HEK293T (cell line): Measurements from ENCODE around the gene USP3.

Experiments
- CTCF ChIA-PET: fragments of 350-600 bp; formaldehyde crosslinking; extraction: SDS; loops from one replicate; lab custom pipeline; 2021; ENCODE audit warnings: antibody characterized with exemption, inconsistent platforms; lab: Yijun Ruan, JAX
- POLR2A ChIA-PET: fragments of 350-600 bp; formaldehyde crosslinking; extraction: SDS; loops from one replicate; lab custom pipeline; 2020; ENCODE audit warnings: antibody characterized with exemption, inconsistent platforms; lab: Yijun Ruan, JAX
- DNase-seq: peaks from one replicate; pipeline ENCODE4 v3.0.0; 2012; ENCODE audit warnings: mixed read lengths; ENCODE audit errors: extremely low spot score
- ARNT ChIP-seq: fragments of 450-650 bp; IDR thresholded peaks from 2 replicates; pipeline ENCODE4 v1.6.1; 2017; ENCODE audit warnings: mild to moderate bottlenecking
- BHLHE40 ChIP-seq: fragments of 450-650 bp; IDR thresholded peaks from 2 replicates; pipeline ENCODE4 v1.6.1; 2016; ENCODE audit warnings: mild to moderate bottlenecking, moderate library complexity, borderline replicate concordance
- CTBP1 ChIP-seq: fragments of 450-650 bp; IDR thresholded peaks from 2 replicates; pipeline ENCODE4 v1.6.1; 2016; ENCODE audit warnings: borderline replicate concordance
- ELF4 ChIP-seq: fragments of 450-650 bp; IDR thresholded peaks from 2 replicates; pipeline ENCODE4 v1.6.1; 2017; ENCODE audit warnings: antibody characterized with exemption
- FOXA1 ChIP-seq: fragments of 450-650 bp; IDR thresholded peaks from 2 replicates; pipeline ENCODE4 v1.6.1; 2016; ENCODE audit warnings: mild to moderate bottlenecking
- FOXK2 ChIP-seq: fragments of 450-650 bp; IDR thresholded peaks from 2 replicates; pipeline ENCODE4 v1.6.1; 2016; ENCODE audit warnings: mild to moderate bottlenecking
- FOXM1 ChIP-seq: fragments of 450-650 bp; IDR thresholded peaks from 2 replicates; pipeline ENCODE4 v1.6.1; 2017; ENCODE audit warnings: mild to moderate bottlenecking, borderline replicate concordance
- HDGF ChIP-seq: fragments of 450-650 bp; IDR thresholded peaks from 2 replicates; pipeline ENCODE4 v1.6.1; 2017; ENCODE audit warnings: antibody characterized with exemption, borderline replicate concordance
- L3MBTL2 ChIP-seq: fragments of 450-650 bp; conservative IDR thresholded peaks from 2 replicates; pipeline ENCODE4 v1.6.1; 2016; ENCODE audit warnings: mild to moderate bottlenecking
- LEF1 ChIP-seq: fragments of 450-650 bp; IDR thresholded peaks from 2 replicates; pipeline ENCODE4 v1.6.1; 2017; ENCODE audit warnings: mild to moderate bottlenecking, borderline replicate concordance
- NFRKB ChIP-seq: fragments of 450-650 bp; IDR thresholded peaks from 2 replicates; pipeline ENCODE4 v1.6.1; 2016; ENCODE audit warnings: mild to moderate bottlenecking, moderate library complexity
- SP1 ChIP-seq: fragments of 450-650 bp; IDR thresholded peaks from 2 replicates; pipeline ENCODE4 v1.6.1; 2017
- SUZ12 ChIP-seq: fragments of 450-650 bp; IDR thresholded peaks from 2 replicates; pipeline ENCODE4 v1.6.1; 2016; ENCODE audit warnings: mild to moderate bottlenecking
- TARDBP ChIP-seq: fragments of 450-650 bp; IDR thresholded peaks from 2 replicates; pipeline ENCODE4 v1.6.1; 2016
- ZNF384 ChIP-seq: fragments of 450-650 bp; IDR thresholded peaks from 2 replicates; pipeline ENCODE4 v1.6.1; 2016
- TF ChIP-seq, protein P1 (sequence below): fragments of 450-650 bp; IDR thresholded peaks from 2 replicates; pipeline ENCODE4 v1.6.1; 2016

The USP3 gene

DNA sequence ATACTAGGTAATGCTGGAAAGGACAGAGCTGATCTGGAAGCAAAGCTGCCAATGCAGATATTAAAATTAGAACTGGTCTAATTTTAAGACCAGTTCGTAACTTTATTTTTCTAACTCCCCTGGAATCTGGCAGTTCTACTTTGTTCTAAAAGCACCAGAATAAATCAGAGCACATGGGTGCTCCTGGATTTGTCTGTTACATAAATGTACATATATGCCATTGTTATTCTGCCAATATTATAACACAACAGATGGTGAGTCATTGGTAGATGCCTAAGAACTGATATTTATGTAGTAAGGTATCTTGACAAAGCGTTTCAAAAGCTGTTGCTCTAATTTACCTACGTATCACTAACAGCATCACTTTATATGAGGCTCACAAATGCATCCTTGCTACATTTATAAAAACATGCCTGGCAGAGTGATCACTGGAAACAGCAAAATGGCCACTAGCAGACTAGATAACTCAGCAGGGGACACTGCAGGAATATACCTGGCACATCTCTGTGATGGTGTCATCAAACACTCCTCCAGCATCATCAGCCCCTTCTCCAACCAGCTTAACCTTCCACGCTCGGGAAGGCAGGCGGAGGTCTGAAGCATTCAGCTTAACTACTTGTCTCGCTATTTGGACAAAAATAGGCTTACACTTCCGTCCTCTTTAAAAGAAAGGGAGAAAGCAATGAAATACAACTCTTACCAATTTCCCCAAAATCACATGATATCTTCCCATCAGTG lies 119.0 kb downstream of the USP3 start:
- POLR2A ChIA-PET, result no interaction called here
- TF ChIP-seq ELF4 (no peak), ARNT (no peak), TARDBP (no peak), FOXK2 (no peak), L3MBTL2 (no peak), LEF1 (no peak), HDGF (no peak), FOXA1 (no peak), NFRKB (no peak), SP1 (no peak), FOXM1 (no peak), CTBP1 (no peak), BHLHE40 (no peak), SUZ12 (no peak), ZNF384 (no peak)
- TF ChIP-seq, protein P1, sequence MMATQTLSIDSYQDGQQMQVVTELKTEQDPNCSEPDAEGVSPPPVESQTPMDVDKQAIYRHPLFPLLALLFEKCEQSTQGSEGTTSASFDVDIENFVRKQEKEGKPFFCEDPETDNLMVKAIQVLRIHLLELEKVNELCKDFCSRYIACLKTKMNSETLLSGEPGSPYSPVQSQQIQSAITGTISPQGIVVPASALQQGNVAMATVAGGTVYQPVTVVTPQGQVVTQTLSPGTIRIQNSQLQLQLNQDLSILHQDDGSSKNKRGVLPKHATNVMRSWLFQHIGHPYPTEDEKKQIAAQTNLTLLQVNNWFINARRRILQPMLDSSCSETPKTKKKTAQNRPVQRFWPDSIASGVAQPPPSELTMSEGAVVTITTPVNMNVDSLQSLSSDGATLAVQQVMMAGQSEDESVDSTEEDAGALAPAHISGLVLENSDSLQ, result no peak
- CTCF ChIA-PET, result interaction anchor here (1.8 kb wide), 1 partner anchor 13 kb away, joined by 4 read pairs; no protein-coding TSS in a partner anchor
- DNase-seq, result no peak

DNA sequence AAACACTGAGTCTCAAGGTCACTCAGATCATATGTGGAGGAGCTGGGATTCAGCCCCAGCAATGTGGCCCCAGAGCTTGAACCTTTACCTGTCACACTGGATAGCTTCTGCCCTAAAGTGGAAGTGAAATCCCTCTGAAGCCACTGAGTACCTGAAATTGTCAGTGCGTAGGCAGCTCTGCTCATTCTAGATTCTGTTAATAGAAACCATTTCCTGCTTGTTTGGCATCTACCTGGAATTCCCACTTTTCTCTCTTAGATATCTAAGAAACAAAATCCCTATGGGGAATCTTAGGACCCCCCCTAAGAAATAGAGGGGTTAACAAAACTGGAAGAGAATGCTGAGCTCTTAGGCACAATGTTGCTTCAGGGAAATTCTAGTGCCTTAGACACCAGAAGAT lies 122.6 kb downstream of the USP3 start:
- TF ChIP-seq LEF1 (no peak), ELF4 (no peak), CTBP1 (no peak), TARDBP (no peak), FOXM1 (no peak), L3MBTL2 (no peak), HDGF (no peak), SUZ12 (no peak), ZNF384 (no peak), SP1 (no peak), FOXK2 (no peak), NFRKB (no peak), FOXA1 (no peak), ARNT (no peak), BHLHE40 (no peak)
- TF ChIP-seq, protein P1, result no peak
- DNase-seq, result no peak
- POLR2A ChIA-PET, result no interaction called here

DNA sequence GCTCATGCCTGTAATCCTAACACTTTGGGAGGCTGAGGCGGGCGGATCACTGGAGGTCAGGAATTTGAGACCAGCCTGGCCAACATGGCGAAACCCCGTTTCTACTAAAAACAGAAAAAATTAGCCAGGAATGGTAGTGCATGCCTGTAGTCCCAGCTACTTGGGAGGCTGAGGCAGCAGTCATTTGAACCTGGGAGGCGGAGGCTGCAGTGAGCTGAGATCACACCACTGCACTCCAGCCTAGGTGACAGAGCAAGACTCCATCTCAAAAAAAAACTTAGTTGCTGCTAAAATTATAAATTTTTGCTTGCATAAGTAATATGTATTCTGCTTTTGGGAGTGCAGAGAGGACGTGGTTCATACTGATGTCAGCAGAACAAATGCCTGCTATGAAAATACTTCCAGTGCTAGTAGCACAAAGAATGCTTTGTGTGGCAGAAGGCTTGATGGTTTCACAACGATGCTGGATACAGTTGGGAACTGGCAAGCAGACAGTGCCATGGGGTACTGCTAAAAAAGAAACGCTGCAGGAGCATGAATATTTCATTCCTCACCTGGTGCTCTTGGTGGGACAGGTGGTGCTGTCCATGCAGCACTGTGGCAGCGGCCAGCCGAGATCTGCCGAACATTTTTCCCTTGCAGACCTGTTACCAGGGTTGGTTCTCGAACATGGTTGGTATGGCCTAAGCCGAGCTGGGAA lies 123.9 kb downstream of the USP3 start:
- TF ChIP-seq LEF1 (no peak), CTBP1 (no peak), HDGF (no peak), FOXM1 (no peak), ELF4 (no peak), BHLHE40 (no peak), TARDBP (no peak), NFRKB (no peak)
- ChIA-PET CTCF (no interaction called here), POLR2A (no interaction called here)
- DNase-seq, result no peak

More for the DNA sequence above, 122.6 kb downstream of the USP3 start:
- CTCF ChIA-PET, result no interaction called here

DNA sequence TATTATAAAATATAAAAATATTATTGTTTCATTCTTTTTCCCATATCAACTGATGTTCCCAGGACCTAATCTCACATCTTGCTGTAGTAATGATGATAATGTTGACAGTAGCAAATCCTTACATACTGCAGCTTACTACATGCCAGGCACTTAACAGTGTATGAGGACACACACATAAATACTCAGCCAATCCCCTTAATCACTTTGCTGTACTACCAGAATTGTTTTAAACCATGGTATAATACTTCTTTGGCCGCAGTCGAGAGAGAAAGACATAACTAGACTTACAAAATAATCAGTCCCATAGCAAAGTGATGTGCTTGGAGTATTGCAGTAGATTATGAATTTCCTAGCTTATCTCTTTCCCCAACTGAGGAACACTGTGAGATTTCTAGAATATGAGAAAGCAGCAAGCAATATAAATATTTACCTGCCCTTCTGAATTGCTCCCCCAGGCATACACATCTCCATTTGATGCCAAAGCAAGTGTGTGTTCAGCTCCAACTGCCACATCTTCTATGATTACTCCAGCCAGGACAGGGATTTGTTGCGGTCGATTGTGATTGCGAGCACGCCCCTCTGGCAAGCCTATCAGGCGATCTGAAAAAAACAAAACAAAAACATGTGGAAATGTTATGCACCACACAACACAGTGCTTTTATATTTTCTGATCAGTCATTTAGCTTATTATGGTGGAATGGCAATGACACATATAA lies 125.8 kb downstream of the USP3 start:
- ChIA-PET POLR2A (no interaction called here), CTCF (no interaction called here)
- DNase-seq, result no peak
- TF ChIP-seq ZNF384, result no peak
- TF ChIP-seq ARNT, result no peak
- TF ChIP-seq NFRKB, result no peak
- no peak for TF ChIP-seq LEF1
- no peak for TF ChIP-seq SUZ12
- TF ChIP-seq, protein P1, result no peak
- TF ChIP-seq ELF4, result no peak
- TF ChIP-seq CTBP1, result no peak
- no peak for TF ChIP-seq TARDBP
- TF ChIP-seq HDGF, result no peak
- TF ChIP-seq FOXA1, result no peak

DNA sequence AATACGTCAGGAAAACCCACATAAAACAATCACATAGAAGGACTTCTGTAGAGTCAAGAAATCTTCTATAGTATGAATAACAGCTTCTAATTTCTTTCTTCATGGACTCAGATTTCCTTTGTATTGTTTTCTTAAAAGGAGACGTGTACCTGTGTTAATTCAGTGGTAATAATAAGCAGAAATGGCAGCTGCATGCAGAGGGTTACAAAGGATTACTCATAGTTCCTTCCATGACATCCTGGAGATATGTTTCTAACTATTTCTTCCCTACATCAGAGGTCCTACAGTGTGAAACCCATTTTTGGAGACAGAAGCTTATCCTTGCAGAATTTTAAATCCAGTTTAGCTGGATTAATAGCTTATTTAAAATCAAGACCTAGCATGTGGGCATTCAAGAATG lies 128.9 kb downstream of the USP3 start:
- POLR2A ChIA-PET, result no interaction called here

More for the DNA sequence above, 128.9 kb downstream of the USP3 start:
- DNase-seq, result no peak
- CTCF ChIA-PET, result no interaction called here
- TF ChIP-seq FOXK2 (no peak), TARDBP (no peak), L3MBTL2 (no peak), BHLHE40 (no peak), ZNF384 (no peak), ELF4 (no peak), FOXM1 (no peak), FOXA1 (no peak), CTBP1 (no peak), ARNT (no peak), SP1 (no peak), LEF1 (no peak), HDGF (no peak), NFRKB (no peak), SUZ12 (no peak)
- TF ChIP-seq, protein P1, result no peak
